NCI-H82 (cell line): Measurements from ENCODE around the gene PARP6.

ENCODE experiments used
- DNase-seq: peaks from one replicate; lab custom pipeline; 2025; lab: John Stamatoyannopoulos, UW

Gene PARP6, protein sequence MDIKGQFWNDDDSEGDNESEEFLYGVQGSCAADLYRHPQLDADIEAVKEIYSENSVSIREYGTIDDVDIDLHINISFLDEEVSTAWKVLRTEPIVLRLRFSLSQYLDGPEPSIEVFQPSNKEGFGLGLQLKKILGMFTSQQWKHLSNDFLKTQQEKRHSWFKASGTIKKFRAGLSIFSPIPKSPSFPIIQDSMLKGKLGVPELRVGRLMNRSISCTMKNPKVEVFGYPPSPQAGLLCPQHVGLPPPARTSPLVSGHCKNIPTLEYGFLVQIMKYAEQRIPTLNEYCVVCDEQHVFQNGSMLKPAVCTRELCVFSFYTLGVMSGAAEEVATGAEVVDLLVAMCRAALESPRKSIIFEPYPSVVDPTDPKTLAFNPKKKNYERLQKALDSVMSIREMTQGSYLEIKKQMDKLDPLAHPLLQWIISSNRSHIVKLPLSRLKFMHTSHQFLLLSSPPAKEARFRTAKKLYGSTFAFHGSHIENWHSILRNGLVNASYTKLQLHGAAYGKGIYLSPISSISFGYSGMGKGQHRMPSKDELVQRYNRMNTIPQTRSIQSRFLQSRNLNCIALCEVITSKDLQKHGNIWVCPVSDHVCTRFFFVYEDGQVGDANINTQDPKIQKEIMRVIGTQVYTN

DNA sequence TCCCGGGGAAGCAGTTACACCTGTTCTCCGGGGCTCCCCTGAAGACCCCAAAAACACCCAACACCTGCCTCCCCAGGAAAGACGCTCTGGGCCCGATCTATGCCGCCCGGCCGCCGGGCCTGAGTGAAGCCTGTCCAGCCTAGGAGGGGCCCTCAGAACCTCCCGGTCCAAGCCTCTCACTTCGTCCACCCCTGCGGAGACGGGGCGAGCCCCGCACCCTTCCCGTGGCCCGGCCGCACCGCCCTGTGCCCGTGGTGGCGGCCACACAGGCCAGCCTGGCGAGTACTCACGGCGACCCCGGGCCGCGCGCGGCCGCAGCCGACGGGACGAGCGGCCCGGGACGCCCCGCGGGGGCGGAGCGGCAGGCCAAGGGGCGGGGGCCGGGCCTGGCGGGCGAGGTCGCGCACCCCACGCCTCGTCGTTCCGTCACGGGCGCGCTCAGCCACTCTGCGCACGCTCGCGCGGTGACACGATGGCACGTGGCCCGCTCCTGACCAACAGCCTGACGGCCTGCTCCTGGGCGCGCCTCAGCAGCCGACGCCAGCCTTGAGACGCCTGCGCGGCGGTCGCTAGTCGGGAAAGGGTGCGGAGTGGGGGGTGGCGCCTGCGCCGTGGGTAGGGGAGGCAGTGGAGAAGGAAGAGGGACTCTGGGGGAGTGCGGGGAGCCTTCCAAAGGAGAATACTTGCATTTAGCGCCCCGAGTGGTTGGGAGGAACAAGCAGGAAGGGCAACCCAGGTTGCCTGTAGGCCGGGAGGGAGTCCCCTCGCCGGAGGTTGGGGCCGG is at the start of gene PARP6:
Gene PARP6, minus strand, starts transcription at position 342 of the 784 bp plus-strand sequence. CDS start 5,077 bp downstream, outside the sequence.
- DNase-seq = peak; percentile 99

DNA sequence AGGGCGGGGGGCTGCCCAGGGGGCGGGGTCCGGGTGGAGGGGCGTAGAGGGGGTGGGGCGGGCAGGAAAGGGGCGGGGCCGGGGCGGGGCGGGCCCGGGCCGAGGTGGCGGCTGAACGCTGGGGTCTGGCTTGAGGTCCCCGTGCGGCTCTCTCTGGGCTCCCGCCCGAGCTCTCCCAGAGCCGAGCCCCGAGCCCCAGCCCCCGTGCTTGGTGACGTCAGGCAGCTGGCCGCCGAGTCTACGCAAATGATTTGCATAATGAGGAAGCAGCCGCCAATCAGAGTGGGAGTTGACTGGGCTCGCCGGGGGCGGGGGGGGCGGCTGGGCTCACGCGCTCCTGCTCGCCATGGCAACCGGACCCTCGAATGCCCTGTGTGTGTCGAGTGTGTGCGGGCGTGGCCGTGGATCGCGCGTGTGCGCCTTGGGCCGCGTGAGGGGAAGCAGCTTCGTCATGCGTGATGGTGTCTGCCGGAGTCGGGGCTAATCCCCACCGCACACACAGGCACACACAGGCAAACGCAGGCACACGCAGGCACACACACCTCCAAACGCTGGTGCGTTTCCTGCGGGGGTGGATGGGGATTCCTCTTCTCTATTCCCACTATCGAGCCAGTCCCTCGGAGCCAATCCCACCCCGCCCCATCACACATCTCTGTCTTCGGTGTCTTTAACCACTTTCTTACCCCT is 47.8 kb upstream of the PARP6 start, which contains the start of gene CELF6:
Gene CELF6, minus strand, starts transcription at position 173 of the 687 bp plus-strand sequence. CDS start 283 bp downstream, outside the sequence.
- peak; percentile 98 for DNase-seq

DNA sequence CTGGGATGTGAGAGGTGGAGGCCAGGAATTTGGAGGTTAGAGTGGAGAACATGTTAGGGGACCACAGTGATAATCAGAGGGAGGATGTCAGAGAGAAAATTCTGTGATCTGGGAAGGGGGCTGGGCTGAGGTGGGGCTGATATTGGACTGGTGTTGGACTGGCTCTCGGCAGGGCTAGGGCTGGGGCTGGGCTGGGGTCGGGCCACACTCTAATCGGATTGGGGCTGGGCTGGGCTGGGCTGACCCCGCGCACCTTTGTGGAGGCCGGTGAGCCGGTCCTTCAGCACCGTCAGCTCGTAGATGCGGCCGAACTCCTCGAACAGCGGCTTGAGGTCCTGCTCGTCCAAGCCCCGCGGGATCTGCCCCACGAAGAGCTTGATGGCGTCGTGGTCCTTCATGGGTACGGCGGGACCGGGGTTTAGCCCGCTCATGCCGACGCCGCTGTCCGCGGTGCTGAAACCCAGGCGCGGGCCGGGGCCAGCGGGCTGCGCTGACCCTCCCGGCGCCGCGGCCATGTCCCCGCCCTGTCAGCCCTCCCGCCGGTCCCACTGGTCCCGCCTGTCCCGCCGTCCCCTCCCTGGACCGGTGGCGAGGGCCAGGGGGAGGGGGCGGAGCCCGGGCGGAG is 47.1 kb upstream of the PARP6 start:
- DNase-seq = no peak

DNA sequence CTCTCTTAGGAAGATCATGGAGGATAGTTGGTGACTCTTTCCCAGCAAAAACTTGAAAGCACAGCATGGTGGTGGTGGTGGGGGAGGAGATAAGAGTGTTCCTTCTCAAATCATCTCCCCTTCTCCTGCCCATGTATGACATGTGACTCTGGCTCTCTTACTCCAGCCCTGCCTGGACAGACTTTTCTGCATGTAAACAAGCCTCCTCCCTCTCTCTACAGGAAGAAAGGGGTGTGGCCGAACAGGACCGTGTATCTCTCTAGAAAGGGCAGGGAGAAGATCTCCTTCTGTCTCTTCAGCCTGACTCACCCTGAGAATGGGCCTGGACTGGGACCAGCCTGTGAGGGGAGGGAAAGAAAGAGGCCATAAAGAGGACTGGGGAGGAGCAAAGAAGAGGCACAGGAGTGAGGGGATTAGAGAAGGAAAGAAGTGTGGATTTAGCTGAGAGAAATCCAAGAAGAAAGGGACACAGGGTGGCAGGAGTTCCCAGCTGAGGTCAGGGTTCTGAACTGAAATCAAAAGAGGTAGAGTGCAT is 46.1 kb upstream of the PARP6 start:
- peak; percentile 69 for DNase-seq

DNA sequence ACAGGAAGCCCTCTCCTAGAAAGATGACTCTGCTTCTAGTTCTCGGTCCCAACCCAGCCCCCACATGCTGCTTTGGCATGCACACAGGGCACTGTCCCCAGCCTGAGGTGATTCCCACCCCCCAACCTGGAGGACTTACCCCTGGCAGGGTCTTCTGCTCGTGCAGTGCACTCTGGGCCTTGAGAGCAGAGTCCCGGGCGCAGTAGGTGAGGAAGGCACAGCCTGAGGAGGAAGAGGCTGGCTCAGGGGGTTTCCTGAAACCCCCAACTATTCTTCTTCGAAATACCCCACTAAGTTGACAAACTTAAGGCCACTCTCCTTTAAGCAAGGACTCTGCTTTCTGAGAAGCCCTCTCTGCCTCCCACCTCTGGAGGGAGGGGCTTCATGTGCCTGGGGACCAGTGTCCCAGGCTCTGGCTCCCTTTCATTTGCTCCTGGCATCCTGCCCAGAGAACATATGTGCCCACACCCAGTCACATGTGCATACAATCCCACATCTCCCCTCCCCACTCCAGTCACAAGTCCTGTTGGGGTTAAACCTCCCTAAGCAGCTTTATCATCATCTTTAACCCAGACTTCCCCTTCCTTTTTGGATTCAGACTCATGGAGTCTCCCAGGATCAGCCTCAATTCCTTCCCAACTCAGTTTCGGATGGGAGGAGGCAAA is 43.5 kb upstream of the PARP6 start:
- DNase-seq = peak; percentile 99

DNA sequence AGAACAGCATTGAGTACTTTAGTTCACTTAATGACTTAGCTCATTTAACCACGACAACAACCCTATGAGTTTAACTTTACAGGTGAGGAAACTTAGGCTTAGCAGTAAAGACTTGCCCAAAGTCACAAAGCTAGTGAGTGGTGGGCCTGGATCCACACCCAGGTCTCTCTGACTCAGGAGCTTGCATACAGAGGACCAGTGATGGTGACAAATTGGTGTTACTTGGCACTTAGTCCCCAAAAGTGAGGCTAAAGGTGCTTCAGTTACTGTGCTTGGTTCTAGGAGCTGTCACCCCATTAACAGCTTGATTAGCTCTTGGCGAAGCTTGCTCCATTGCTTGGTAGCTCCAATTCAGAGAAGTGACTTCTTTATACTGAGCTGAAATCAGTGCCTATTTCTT is 41.5 kb upstream of the PARP6 start:
- no peak for DNase-seq

DNA sequence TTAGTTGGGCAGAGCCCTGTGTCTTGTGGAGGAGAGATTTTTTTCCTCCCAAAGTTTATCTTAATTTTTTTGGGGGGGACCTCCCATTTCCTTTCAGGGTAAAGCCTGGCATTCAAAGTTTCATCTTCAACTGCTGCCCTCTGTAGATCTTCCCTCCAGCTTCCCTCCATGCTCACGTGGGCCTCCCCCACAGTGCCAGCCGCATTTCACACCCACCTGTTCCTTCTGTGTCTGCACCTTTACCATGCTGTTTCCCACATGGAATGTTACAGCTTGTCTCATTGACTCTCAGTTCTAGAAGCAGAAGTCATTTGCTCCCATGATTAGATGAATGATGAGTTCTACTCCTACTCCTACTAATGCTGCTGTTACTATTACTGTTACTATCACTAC is 41.1 kb upstream of the PARP6 start:
- DNase-seq = no peak

DNA sequence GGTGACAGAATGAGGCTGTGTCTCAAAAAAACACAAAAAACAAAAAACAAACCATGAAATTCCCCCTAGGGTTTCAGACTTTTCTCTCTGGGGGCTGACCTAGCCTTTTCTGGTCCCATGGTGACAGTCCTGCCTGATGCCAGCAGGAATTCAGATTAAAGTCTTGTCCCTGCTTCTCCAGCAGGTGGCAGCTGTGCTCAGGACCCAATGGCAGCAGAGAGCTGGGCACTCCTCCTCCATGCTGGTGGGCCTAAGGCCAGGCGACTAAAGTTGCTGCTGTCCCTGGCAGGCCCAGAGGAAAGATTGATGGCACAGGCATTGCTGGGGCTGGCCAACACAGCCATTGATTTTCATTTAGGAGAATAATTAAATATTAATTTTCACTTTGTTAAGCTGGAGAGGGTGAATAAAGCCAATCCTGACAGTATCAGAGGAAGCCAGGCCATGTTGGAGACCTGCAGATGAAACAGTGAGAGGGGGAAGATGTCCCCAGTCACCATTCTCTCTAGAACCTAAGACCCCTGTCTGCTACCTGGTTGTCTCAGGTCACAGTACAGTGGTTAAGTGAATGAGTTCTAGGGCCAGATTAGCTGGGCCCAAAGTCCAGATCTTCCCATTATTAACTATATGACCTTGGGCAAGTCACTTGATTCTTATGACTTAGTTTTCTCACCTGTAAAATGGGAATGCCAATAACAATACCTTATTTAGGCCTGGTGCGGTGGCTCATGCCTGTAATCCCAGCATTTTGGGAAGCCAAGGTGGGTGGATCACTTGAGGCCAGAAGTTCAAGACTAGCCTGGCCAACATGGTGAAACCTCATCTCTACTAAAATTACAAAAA is 40.5 kb upstream of the PARP6 start:
- DNase-seq = peak; percentile 86

DNA sequence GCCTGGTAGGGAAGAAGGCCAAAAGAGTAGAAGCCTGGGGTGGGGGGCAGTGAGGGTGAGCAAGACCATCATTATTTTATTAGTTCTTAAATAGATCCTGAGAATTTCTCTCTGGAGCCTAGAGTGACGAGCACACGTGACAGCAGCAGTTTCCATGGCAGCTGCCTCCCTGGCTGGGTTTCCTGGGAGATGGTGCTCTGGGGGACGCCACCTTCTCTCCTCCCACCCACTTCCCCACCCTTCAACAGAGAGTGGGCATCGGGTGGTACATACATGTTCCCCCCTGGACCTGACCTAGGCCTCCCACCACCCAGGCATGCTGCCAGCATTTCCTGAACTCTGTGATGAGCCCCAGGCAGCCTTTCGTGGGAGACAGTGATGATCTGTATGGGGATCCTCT is 34.7 kb upstream of the PARP6 start:
- DNase-seq = no peak

DNA sequence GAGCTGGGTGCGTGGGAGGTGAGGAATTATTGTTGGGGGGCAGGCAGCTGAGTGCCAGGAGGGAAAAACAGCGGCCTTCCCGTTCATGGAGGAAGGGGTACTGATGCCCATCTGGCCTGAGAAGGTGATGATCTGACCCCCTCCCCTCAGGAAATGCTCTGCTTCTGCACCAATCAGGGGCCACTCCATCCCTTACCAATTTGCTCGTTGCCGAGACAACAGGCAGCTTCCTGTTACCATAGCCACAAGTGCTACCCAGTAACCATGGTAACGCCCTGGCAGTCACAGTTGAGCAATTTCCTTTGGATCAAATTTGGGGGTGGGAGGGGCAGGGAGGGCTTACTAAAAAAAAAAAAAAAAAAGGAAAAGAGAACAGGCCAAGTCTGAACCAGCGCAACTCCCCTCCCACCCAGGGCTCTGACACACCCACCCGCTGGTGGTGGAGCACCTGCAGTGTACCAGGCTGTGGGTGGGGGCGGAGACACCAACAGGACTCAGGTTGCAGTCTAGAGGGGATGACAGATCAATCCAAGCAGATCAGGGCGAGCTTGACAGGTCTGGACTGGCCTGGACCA is 33.9 kb upstream of the PARP6 start:
- peak; percentile 10 for DNase-seq

DNA sequence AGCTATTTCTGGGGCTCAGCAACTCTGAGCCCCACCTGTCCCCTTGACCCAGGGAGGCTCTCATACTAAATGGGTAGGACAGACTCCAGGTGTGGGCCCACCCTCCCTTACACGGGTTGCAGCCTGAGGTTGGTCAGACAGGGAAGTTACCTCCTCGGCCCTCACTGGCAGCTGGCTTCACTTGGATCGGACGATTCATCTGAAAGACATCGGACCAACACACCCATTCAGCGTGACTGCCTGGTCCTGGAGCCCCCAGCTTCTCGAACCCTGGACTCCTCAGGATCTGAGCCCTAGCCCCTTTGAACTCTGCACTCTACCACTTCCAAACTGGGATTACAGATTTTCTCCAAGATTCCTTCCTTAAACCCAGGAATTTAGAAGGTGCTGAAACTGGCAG is 32.2 kb upstream of the PARP6 start:
- DNase-seq = no peak

DNA sequence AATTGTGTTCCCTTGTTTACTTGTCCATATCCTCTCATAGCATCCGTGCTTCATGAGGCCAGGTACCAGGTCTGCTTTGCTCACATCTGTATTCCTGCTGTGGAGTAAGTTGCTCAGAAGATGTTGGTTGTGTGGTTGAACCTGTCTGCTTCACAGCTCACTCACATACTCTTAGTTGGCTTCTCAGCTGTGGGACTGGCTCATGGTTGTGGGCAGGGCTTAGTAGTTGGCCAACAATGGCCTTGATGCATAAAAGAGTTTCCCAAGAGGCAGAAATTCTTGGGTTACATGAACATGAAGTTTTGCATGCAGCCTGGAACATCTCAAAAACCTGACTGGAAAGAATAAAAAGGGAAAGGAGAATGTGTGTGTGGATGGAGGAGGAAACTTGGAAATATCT is 30.6 kb upstream of the PARP6 start:
- no peak for DNase-seq

DNA sequence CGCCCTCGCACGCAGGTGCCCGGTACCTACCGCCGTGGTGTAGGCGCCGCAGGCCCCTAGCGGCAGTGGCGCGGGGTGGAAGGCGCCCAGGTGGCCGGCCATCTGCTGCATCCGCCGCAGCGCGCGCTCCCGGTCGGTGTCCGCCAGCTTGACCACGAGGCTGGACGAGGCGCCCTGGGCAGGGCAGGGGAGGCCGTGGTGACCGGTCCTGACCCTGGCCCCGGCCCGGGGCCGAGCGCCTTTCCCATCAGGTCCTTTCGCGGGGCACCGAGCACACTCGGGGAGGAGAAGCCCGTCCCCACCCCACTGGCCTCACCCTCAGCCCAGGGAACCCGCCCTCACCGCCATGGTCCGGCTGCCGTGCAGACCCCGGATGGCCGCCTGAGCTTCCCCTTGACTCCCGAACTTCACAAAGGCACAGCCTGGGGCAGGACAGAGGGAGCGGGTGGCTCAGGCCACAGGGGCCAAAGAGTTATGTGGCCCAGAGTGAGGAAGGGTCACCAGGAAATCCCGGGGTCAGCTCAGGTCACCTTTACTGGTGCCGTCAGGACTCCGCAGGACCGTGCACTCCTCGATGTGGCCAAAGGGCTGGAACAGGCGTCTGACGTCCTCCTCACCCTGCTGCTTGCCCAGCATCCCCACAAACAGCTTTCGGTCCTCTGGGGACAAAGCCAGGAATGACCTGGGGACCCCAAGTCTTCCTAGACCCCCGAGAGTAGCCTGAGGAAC is 17.4 kb upstream of the PARP6 start:
- no peak for DNase-seq

DNA sequence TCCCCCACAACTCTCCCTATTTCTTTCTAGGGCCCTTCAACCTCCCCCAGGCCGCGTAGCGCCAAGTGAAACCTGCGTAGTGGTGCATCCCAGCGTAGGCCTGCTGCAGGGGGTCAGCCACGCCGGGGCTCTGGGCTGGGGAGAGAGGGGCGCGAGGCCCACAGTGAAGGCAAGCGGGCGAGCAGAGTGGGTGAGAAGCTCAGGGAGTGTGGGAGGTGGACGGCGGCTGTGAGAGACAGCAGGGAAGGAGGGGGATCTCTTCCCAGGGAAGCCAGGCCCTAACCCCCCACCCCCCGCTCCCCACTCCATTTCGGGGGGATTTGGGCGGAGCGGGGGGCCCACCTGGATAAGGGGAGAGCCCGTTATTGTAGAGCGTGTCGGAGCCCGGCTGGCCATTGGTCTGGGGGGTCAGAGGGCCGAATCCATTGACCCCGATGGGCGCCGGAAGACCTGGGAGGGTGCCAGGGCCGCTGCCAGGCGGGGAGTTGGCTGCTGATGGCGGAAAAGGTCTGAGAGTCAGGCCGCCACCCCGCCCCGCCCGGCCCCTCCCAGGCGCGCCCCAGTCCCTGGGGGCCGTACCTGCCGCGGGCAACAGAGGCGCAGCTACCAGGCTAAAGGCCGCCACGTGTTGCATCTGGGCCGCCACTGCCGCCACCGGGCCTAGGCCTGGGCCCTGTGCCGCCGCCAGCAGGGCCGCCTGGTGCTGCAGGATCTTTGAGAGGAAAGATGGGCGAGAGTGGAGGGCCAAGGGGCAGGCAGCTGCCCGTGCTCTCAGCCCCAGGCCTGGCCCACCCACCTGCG is 16.6 kb upstream of the PARP6 start:
- no peak for DNase-seq

DNA sequence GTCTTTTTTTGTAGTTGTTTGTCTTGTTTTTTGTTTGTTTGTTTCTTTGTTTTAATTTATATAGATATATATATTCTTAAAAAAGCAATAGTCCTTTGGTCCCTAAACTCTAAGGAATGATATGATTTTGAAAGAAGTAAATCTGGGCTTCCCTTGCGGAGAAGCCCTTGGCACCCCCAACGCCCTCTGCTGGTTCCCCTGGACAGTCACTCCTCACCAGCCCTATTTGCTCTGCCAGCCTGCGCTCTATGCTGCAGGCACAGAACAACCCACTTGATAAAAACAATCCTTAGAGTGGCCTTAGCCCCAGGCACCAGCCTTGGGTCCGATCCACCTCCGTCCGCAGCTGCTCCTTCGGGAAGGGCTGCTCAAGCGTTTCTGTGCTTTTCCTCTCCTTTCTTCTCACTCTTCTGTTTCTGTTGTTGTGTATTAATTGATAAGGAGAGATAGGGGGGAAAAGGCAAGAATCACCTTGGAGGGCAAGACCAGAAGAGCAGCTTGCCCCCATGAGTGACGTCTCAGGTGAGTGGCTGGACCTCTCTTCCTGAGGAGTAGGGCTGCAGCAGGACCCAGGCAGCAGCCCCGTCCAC is 13.7 kb upstream of the PARP6 start:
- peak; percentile 77 for DNase-seq

DNA sequence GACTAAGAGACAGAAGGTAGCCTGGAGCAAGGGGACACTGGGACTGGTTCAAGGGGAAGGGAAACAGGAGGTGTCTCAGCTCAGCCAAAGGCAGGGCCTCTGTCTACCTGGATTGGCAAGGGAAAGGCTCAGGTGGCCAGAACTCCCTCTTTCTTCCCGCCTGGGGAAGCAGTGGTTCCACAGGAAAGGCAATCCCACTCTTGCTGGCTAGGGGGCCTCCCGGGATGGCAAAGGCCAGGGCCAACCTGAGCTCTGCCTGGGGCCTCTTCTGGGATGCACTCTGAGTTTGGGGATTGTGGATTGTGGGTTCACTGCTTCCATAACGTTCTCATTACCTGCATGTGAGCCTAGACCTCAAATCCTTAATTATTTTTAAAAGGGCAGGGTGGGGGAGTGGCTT is 13.0 kb upstream of the PARP6 start:
- DNase-seq = peak; percentile 7

DNA sequence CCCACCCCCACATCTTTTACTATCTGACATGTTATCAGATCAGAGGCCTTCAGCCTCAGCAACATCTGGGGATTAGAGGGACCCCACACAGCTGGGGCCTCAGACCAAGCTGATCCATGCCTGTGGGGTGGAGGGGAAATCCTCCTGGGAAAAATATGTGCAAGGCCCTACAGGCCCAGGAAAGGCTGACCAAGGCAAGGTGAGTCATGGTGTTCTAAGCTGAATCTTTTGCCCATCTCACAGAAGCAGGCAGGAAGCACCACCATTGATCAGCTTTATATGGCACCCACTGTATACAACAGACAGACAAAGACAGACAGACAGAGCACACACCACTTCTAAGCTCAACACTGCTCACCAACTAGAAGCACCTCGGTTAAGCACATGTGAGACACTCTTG is 12.4 kb upstream of the PARP6 start:
- DNase-seq = peak; percentile 45

DNA sequence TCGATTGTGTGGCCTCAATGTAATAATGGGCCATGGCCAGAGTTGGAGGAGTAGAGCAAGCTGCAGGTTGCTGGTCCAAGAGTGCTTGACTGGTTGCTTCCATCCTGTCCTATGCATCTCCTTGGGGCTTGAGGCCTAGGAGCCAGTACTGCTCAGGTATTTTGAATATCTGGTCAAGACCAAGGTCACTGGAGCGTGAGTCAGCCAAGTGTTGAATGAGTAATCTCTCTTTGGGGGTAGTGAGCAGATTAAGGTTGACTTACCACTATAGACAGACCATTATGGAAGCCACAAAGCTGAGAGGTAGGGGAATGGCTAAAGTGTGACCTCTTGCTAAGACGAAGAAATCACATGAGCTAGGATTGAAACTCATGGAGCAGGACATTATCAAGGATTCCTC is 9.4 kb upstream of the PARP6 start:
- DNase-seq = no peak
